K562 treated with DMSO at 1 percent for 24 hours (cell line): ENCODE results near the gene ELAPOR2. TPM values are rescaled to one million over a fixed set of nuclear protein-coding genes. Genes with fewer than 3 reads are reported as not detected.

Experiments used
- total RNA-seq: library from RNA; unstranded; fragments of 300-600 nt; gene quantifications from 2 replicates; pipeline ENCODE4 v1.2.3, GENCODE V29; 2022; ENCODE audit warnings: low read depth; ENCODE audit not compliant: insufficient read depth

The ELAPOR2 gene
- total RNA-seq: 34.3 and 35.3 TPM in 2 replicates

GRCh38 chr7:87059525-87060287, at the start of gene ELAPOR2:
ELAPOR2 (minus strand) TSS chr7:87059654; CDS start chr7:87059513, 141 bp downstream.

Other genes with a start within 250 kb of the ELAPOR2 start
- 17.4 and 24.0 TPM in 2 replicates for gene DMTF1, start 92.8 kb upstream of the ELAPOR2 start, total RNA-seq
- 38.5 and 46.6 TPM in 2 replicates for gene TMEM243, start 160.1 kb upstream of the ELAPOR2 start, total RNA-seq